B cell (primary cell): ENCODE measurements around the gene TSPAN6. TPM values are rescaled to one million over a fixed set of nuclear protein-coding genes. Genes with fewer than 3 reads are reported as not detected.

Experiments
- ATAC-seq: fragments of 200-7000 bp; cut with Tn5 transposase; one replicate; pipeline ENCODE4 v1.10.0; 2021; ENCODE audit warnings: low read depth, mild to moderate bottlenecking, moderate number of reproducible peaks, moderate library complexity
- CTCF ChIA-PET: fragments of 350-600 bp; sonication (Branson Sonifier 250); formaldehyde crosslinking; loops from one replicate; lab custom pipeline; 2021; ENCODE audit warnings: antibody characterized with exemption, inconsistent platforms; lab: Charles Lee
- POLR2A ChIA-PET: fragments of 350-600 bp; sonication (Branson Sonifier 250); formaldehyde crosslinking; loops from one replicate; lab custom pipeline; 2021; ENCODE audit warnings: antibody characterized with exemption; lab: Charles Lee
- DNase-seq: peaks from one replicate; pipeline ENCODE4 v3.0.0; 2013
- H2AFZ ChIP-seq: 2 replicates; pipeline ENCODE4 v1.6.1; 2012; ENCODE audit warnings: mild to moderate bottlenecking, low read depth, low read length; ENCODE audit not compliant: insufficient read depth, poor library complexity, severe bottlenecking
- H3K27ac ChIP-seq, 2 donors: 1 replicate in 1 of 2; 2 replicates in 1 of 2; pipeline ENCODE4 v1.5.1; 2012 to 2013; ENCODE audit warnings: low read length in 2 of 2, mild to moderate bottlenecking in 2 of 2, moderate library complexity in 1 of 2
- H3K27me3 ChIP-seq, 4 experiments: fragments of 200-600 bp in 1 of 4; sonication (generic) in 1 of 4; replicated peaks in 1 of 4; 1 replicate in 2 of 4; 2 replicates in 2 of 4; pipeline versions ENCODE4 v1.6.1 to v1.7.0; 2013 to 2016; ENCODE audit warnings: low read length in 3 of 4, mild to moderate bottlenecking in 2 of 4, mixed read lengths in 1 of 4, moderate library complexity in 1 of 4; ENCODE audit not compliant: insufficient read depth in 4 of 4, control insufficient read depth in 3 of 4; ENCODE audit errors: control extremely low read depth in 1 of 4
- H3K36me3 ChIP-seq, 2 experiments: replicated peaks in 1 of 2; 1 replicate in 1 of 2; 2 replicates in 1 of 2; pipeline versions ENCODE4 v1.6.1 to v1.7.1; 2013; ENCODE audit warnings: low read length in 1 of 2; ENCODE audit not compliant: insufficient read depth in 2 of 2, control insufficient read depth in 1 of 2; ENCODE audit errors: control extremely low read depth in 1 of 2, extremely low read depth in 1 of 2
- H3K4me1 ChIP-seq, 2 donors: fragments of 200-600 bp in 1 of 2; sonication (generic) in 1 of 2; 1 replicate in 1 of 2; 2 replicates in 1 of 2; pipeline versions ENCODE4 v1.5.1 to v1.6.1; 2013 to 2017; ENCODE audit warnings: low read length in 2 of 2; ENCODE audit not compliant: control insufficient read depth in 2 of 2, insufficient read depth in 2 of 2
- H3K4me2 ChIP-seq: replicated peaks from 2 replicates; pipeline ENCODE3; 2012; ENCODE audit warnings: mild to moderate bottlenecking, low read depth, low read length; ENCODE audit not compliant: poor library complexity, severe bottlenecking
- H3K4me3 ChIP-seq, 5 experiments: fragments of 200-600 bp in 1 of 5; sonication (generic) in 1 of 5; 1 replicate in 3 of 5; 2 replicates in 2 of 5; pipeline versions ENCODE4 v1.5.1 to v1.7.0; 2011 to 2016; ENCODE audit warnings: low read length in 4 of 5, mild to moderate bottlenecking in 4 of 5, low read depth in 2 of 5, control low read depth in 1 of 5, moderate library complexity in 1 of 5; ENCODE audit not compliant: insufficient read depth in 1 of 5; ENCODE audit errors: control extremely low read depth in 1 of 5, extremely low read depth in 1 of 5
- H3K79me2 ChIP-seq: fragments of 200-600 bp; sonication (generic); one replicate; pipeline ENCODE4 v1.6.0; 2016; ENCODE audit warnings: low read length; ENCODE audit not compliant: control insufficient read depth, insufficient read depth
- H3K9ac ChIP-seq: fragments of 200-600 bp; sonication (generic); 2 replicates; pipeline ENCODE4 v1.6.1; 2017; ENCODE audit warnings: mild to moderate bottlenecking, low read length, moderate library complexity
- H3K9me3 ChIP-seq, 3 donors: one replicate each; pipeline versions ENCODE4 v1.6.1 to v1.7.1; 2013; ENCODE audit warnings: low read length in 2 of 3; ENCODE audit not compliant: control insufficient read depth in 2 of 3, insufficient read depth in 1 of 3; ENCODE audit errors: control extremely low read depth in 1 of 3
- H4K20me1 ChIP-seq: 2 replicates; pipeline ENCODE4 v1.6.0; 2012; ENCODE audit warnings: mild to moderate bottlenecking, low read length; ENCODE audit not compliant: insufficient read depth, control insufficient read depth, poor library complexity, severe bottlenecking
- H3K27ac Mint-ChIP-seq: one replicate; pipeline ENCODE4 v1.8.0; 2021; ENCODE audit warnings: mixed read lengths
- H3K27me3 Mint-ChIP-seq: one replicate; pipeline ENCODE4 v1.8.0; 2021; ENCODE audit warnings: mixed read lengths
- H3K4me1 Mint-ChIP-seq: one replicate; pipeline ENCODE4 v1.8.0; 2021; ENCODE audit warnings: mixed read lengths
- H3K4me3 Mint-ChIP-seq: one replicate; pipeline ENCODE4 v1.8.0; 2021; ENCODE audit warnings: mixed read lengths
- H3K9me3 Mint-ChIP-seq: one replicate; pipeline ENCODE4 v1.8.0; 2022; ENCODE audit warnings: mixed read lengths; ENCODE audit not compliant: insufficient read depth
- CTCF ChIP-seq: fragments of 200-600 bp; IDR thresholded peaks from one replicate; pipeline ENCODE4 v1.8.0; 2022; ENCODE audit warnings: antibody characterized with exemption, mild to moderate bottlenecking
- EZH2 ChIP-seq: IDR thresholded peaks from 2 replicates; pipeline ENCODE4 v1.6.1; 2012; ENCODE audit warnings: borderline replicate concordance, low read depth, mild to moderate bottlenecking, moderate library complexity, low read length; ENCODE audit not compliant: insufficient read depth, poor library complexity, severe bottlenecking
- WGBS: methylation state at CpG from one replicate; pipeline ENCODE4 v1.1.5; 2013; ENCODE audit warnings: missing lambda C conversion rate; ENCODE audit not compliant: insufficient coverage; 5-methylcytosine and 5-hydroxymethylcytosine counted together
- intact Hi-C: fragments of 100-400 bp; cut with micrococcal nuclease; formaldehyde crosslinking; loops from one replicate; pipeline ENCODE4 v1.10.0; 2022
- polyA plus RNA-seq: library from polyadenylated mRNA; depleted of rRNA; stranded (reverse); fragments of >200 nt; gene quantifications from 2 replicates; pipeline ENCODE4 v1.2.3, GENCODE V29; 2012
- total RNA-seq, 2 donors: library from RNA; stranded (reverse); fragments of 120-200 nt in 1 of 2; gene quantifications; 1 replicate in 1 of 2; 2 replicates in 1 of 2; pipeline versions ENCODE4 v1.2.3 to v1.2.4, GENCODE V29; 2013 to 2022

Gene TSPAN6
- total and polyA plus RNA-seq, 2 donors (not counting 1 experiment from before 2014, with no cell fraction given) = 0.10 TPM; not detected in 1

GRCh38 chrX:100596601-100597000, 40.0 kb downstream of the TSPAN6 start:
- Histone ChIP-seq H3K79me2 (no peaks in the 10 kb centered on the region), H3K27me3 (peaks cover 0 to 3% (median 0%) of the 10 kb centered on the region in 4 experiments), H3K9me3 (no peaks in the 10 kb centered on the region), H3K4me3 (no peak overlapping the region), H3K9ac (no peak overlapping the region), H3K36me3 (no peaks in the 10 kb centered on the region), H3K27ac (no peak overlapping the region), H4K20me1 (no peaks in the 10 kb centered on the region), H3K4me1 (peaks cover 0 to 5% of the 10 kb centered on the region in 2 donors), H2AFZ (no peak overlapping the region), H3K4me2 (no peak overlapping the region)
- TF ChIP-seq EZH2 (no peak), CTCF (no peak)
- Mint-ChIP-seq H3K9me3 (no peaks in the 10 kb centered on the region), H3K27me3 (peaks cover 9% of the 10 kb centered on the region), H3K27ac (no peak overlapping the region), H3K4me3 (no peak overlapping the region), H3K4me1 (peaks cover 7% of the 10 kb centered on the region)
- no CpG with 5 or more reads among the region's 2 CpGs for WGBS
- no peak for ATAC-seq
- CTCF ChIA-PET = no interaction called here
- DNase-seq = no peak
- intact Hi-C loops = no loop called here
- POLR2A ChIA-PET = no interaction called here

- no peak overlapping the region for H3K4me2 ChIP-seq
- H3K4me3 Mint-ChIP-seq = no peak overlapping the region
- intact Hi-C loops = no loop called here
- H3K79me2 ChIP-seq = no peaks in the 10 kb centered on the region
- peaks cover 6% of the 10 kb centered on the region for H3K27me3 Mint-ChIP-seq
- peaks cover 0 to 3% (median 0%) of the 10 kb centered on the region in 4 experiments for H3K27me3 ChIP-seq
- no peak overlapping the region for H3K9ac ChIP-seq
- no peaks in the 10 kb centered on the region for H3K4me1 ChIP-seq
- H3K9me3 ChIP-seq = no peaks in the 10 kb centered on the region
- H3K27ac ChIP-seq = no peak overlapping the region
- no peak overlapping the region for H3K27ac Mint-ChIP-seq
- no peaks in the 10 kb centered on the region for H3K36me3 ChIP-seq
- no peak overlapping the region for H3K4me3 ChIP-seq
- ChIA-PET CTCF (no interaction called here), POLR2A (no interaction called here)
- no peaks in the 10 kb centered on the region for H3K9me3 Mint-ChIP-seq
- H3K4me1 Mint-ChIP-seq = peaks cover 7% of the 10 kb centered on the region
- H4K20me1 ChIP-seq = no peaks in the 10 kb centered on the region
- no CpG with 5 or more reads among the region's 2 CpGs for WGBS
- no peak overlapping the region for H2AFZ ChIP-seq
- no peak for DNase-seq
- no peak for TF ChIP-seq EZH2
- no peak for TF ChIP-seq CTCF
- ATAC-seq = no peak
These were observed 43.0 kb downstream of the TSPAN6 start for GRCh38 chrX:100593581-100593980.
